ENCODE measurements around the gene SLC25A29.

SLC25A29 gene

GRCh38 chr14:100304825-100305323 is 1.4 kb downstream of the SLC25A29 start:
- no peak for DNase-seq (ENCODE audit: low spot score)
- in situ Hi-C loops (cut with MboI; ENCODE audit: low sequenced_read_pairs, unreplicated experiment) = no loop called here
- TF ChIP-seq CTCF (IDR thresholded peaks at IDR 0.05; ENCODE audit: borderline replicate concordance, control extremely low read depth, extremely low read depth, insufficient read depth, missing control alignments) = no peak

GRCh38 chr14:100303925-100304324 is 2.3 kb downstream of the SLC25A29 start:
- in situ Hi-C loops (cut with MboI; ENCODE audit: low sequenced_read_pairs, unreplicated experiment) = no loop called here
- DNase-seq (ENCODE audit: low spot score) = no peak
- no peak for TF ChIP-seq CTCF (IDR thresholded peaks at IDR 0.05; ENCODE audit: borderline replicate concordance, control extremely low read depth, extremely low read depth, insufficient read depth, missing control alignments)

GRCh38 chr14:100303179-100303578 is 3.1 kb downstream of the SLC25A29 start:
- TF ChIP-seq CTCF (IDR thresholded peaks at IDR 0.05; ENCODE audit: borderline replicate concordance, control extremely low read depth, extremely low read depth, insufficient read depth, missing control alignments) = peak; percentile 41
- in situ Hi-C loops (cut with MboI; ENCODE audit: low sequenced_read_pairs, unreplicated experiment) = no loop called here
- peak; percentile 68 for DNase-seq (ENCODE audit: low spot score)

- in situ Hi-C loops (cut with MboI; ENCODE audit: low sequenced_read_pairs, unreplicated experiment) = no loop called here
- no peak for TF ChIP-seq CTCF (IDR thresholded peaks at IDR 0.05; ENCODE audit: borderline replicate concordance, control extremely low read depth, extremely low read depth, insufficient read depth, missing control alignments)
Observed at GRCh38 chr14:100302616-100303015, 3.6 kb downstream of the SLC25A29 start.

GRCh38 chr14:100299238-100299560 is 7.0 kb downstream of the SLC25A29 start:
- in situ Hi-C loops (cut with MboI; ENCODE audit: low sequenced_read_pairs, unreplicated experiment) = loop anchor here (25.0 kb wide), 1 partner anchor 338 kb away; no protein-coding TSS in a partner anchor
- no peak for DNase-seq (ENCODE audit: low spot score)
- TF ChIP-seq CTCF (IDR thresholded peaks at IDR 0.05; ENCODE audit: borderline replicate concordance, control extremely low read depth, extremely low read depth, insufficient read depth, missing control alignments) = no peak

More at GRCh38 chr14:100302616-100303015, 3.6 kb downstream of the SLC25A29 start:
- DNase-seq (ENCODE audit: low spot score) = no peak

GRCh38 chr14:100298551-100299237 is 7.5 kb downstream of the SLC25A29 start:
- no peak for TF ChIP-seq CTCF (IDR thresholded peaks at IDR 0.05; ENCODE audit: borderline replicate concordance, control extremely low read depth, extremely low read depth, insufficient read depth, missing control alignments)
- DNase-seq (ENCODE audit: low spot score) = no peak
- in situ Hi-C loops (cut with MboI; ENCODE audit: low sequenced_read_pairs, unreplicated experiment) = loop anchor here (25.0 kb wide), 1 partner anchor 339 kb away; no protein-coding TSS in a partner anchor

Measured in GM13976 (cell line).